Measurements from ENCODE around the gene SEC11C. TPM values are rescaled to one million over a fixed set of nuclear protein-coding genes. Genes with fewer than 3 reads are reported as not detected.
A peak's percentile ranks its signal among the peaks of the same experiment; 100 is the strongest.
"Not testable (repeated sequence)": the region's sequence is repeated elsewhere in the genome, so short reads cannot be mapped to it uniquely, and the experiment has no call there.

Gene SEC11C
- total RNA-seq, 1 donor: 24.6 TPM

DNA sequence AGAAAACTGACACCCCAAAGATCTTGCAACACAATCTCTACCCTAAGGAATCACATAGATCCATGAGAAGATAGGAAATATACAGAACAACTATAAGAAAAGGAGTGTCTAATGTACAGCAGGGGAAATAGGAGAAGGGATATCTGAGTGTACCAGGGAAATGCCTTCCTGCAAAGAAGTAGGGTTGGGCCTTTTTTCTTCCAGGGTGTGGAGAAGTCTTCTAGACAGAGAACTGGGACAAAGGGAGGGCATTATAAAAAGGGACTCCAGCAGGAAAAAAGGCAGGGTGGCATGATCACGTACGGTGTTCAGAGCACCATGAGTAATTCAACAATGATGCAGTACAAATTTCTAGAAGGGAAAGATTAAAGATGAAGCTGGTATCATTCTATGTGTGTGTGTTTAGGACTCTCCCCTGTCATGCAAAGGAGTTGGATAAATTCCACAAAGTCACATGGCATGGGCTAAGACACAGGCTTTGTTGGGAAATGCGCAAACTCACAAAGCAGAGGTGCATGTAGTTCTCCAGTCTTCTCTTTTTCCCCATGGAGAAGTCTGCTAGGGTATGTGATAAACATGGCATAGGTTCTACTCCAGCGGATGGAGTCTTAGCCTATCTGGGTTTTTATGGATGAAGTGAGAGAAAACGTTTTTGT, 6.7 kb upstream of the SEC11C start:
- no peak overlapping the region for H3K4me3 ChIP-seq (ENCODE audit: low read depth, low read length)
- DNase-seq (ENCODE audit: low read depth): no peak
- TF ChIP-seq, protein P1, sequence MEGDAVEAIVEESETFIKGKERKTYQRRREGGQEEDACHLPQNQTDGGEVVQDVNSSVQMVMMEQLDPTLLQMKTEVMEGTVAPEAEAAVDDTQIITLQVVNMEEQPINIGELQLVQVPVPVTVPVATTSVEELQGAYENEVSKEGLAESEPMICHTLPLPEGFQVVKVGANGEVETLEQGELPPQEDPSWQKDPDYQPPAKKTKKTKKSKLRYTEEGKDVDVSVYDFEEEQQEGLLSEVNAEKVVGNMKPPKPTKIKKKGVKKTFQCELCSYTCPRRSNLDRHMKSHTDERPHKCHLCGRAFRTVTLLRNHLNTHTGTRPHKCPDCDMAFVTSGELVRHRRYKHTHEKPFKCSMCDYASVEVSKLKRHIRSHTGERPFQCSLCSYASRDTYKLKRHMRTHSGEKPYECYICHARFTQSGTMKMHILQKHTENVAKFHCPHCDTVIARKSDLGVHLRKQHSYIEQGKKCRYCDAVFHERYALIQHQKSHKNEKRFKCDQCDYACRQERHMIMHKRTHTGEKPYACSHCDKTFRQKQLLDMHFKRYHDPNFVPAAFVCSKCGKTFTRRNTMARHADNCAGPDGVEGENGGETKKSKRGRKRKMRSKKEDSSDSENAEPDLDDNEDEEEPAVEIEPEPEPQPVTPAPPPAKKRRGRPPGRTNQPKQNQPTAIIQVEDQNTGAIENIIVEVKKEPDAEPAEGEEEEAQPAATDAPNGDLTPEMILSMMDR (IDR thresholded peaks at IDR 0.05; ENCODE audit: insufficient read depth, low read depth, low read length): no peak

DNA sequence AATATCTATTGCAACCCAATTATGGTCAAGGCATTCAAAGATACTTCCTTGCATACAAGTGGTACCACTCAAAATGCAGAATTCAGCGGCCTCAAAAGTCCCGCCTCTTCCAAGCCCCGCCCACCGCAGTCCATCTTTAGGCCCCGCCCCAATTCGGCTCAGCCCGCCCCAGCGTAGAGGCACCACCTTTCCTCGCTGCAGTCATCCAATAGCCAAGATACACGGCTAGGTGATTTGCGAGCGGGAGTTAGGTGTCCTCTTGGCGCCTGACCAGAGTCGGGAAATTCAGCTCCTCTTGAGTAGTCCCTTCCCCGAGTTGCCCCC, 431 bp upstream of the SEC11C start:
- TF ChIP-seq, protein P1 (IDR thresholded peaks at IDR 0.05; ENCODE audit: insufficient read depth, low read depth, low read length): no peak
- DNase-seq (ENCODE audit: low read depth): peak; percentile 77

DNA sequence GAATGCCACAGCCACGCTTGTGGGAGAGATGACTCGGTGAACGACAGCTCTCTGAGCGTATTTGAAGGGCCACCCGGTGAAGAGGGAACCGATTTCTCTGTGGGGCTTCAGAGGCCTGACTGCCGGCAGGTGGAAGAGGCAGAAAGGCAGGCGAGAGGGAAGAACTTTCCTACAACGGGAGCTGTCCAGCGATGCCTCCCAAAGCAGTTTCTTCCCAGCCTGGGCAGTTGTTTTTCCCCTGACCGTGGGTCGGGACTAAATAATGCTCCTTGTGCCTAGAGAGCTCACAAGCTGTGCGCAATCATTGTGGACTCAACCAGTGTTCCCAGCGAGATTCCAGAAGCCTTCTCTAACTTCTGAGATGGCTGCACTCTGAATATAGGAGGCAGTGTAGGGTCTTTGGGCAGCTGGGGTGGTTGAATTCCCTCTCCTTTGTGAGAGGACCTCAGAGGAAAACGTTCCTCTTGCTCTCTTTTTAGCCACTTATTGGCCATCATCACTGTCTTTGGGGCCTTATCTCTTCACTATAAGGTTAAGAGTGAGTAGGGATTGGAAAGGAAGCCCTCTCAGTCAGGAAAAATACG, 710 bp downstream of the SEC11C start:
- DNase-seq (ENCODE audit: low read depth): peak; percentile 42
- TF ChIP-seq, protein P1 (IDR thresholded peaks at IDR 0.05; ENCODE audit: insufficient read depth, low read depth, low read length): no peak
- peak overlapping the region; percentile 90 for H3K4me3 ChIP-seq (ENCODE audit: low read depth, low read length)

More for the DNA sequence above, 431 bp upstream of the SEC11C start:
- H3K4me3 ChIP-seq (ENCODE audit: low read depth, low read length): peak overlapping the region; percentile 90

DNA sequence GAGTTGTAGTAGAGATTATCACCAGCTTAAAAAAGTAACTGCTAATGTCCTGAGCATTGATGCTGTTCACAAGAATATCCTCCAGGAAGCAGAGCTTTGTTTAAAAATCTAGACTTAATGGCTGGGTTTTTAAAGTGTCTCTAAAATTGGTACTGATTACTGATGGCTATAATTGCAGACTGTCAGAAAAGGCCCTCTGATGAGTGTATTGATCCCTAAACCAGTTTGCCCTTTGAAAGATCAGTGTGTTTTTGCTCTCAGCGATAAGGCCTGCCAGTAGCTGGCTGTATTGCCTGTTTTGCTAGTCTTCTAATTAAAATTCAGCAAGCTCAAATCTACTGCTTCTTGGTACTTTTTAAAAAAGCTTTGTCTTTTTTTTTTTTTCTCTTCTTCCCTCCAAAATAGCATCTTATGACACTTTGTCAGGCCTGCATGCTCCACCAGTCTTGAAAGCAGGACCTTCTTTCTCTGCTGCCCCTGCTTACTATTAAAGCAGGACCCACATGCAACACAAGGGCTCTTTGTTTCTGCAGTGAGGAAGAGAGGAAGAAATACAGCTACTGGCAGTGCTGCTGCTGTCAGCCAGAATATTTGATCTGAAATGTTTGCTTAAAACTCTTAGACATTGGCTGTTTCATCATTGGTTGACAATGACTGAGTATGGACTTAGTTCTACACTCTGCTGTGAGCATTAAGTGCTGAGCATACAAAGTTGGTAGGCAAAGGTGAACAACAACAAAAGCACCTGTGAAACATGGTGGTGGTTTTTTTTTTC, 1.8 kb downstream of the SEC11C start:
- DNase-seq (ENCODE audit: low read depth): no peak
- TF ChIP-seq, protein P1 (IDR thresholded peaks at IDR 0.05; ENCODE audit: insufficient read depth, low read depth, low read length): no peak
- no peak overlapping the region for H3K4me3 ChIP-seq (ENCODE audit: low read depth, low read length)

DNA sequence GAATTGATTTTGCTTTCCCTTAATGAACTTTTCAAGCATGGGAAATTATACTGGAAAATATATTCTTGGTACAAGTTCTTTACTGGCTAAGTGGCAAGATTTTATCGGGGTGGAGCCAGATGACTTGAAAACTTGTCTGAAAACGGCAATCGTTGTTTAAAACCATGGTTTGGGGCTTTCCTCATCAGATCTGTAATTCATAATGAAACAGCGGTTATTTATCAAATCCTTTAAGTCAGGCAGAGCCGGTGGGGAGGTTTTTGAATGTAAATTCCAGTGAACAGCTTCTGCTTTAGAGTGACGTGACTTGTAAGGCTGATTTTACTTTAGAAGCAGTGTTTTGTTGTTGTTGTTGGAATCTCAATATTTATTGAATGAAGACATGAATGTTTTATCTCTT, 2.6 kb downstream of the SEC11C start:
- no peak for DNase-seq (ENCODE audit: low read depth)
- no peak overlapping the region for H3K4me3 ChIP-seq (ENCODE audit: low read depth, low read length)
- TF ChIP-seq, protein P1 (IDR thresholded peaks at IDR 0.05; ENCODE audit: insufficient read depth, low read depth, low read length): no peak

DNA sequence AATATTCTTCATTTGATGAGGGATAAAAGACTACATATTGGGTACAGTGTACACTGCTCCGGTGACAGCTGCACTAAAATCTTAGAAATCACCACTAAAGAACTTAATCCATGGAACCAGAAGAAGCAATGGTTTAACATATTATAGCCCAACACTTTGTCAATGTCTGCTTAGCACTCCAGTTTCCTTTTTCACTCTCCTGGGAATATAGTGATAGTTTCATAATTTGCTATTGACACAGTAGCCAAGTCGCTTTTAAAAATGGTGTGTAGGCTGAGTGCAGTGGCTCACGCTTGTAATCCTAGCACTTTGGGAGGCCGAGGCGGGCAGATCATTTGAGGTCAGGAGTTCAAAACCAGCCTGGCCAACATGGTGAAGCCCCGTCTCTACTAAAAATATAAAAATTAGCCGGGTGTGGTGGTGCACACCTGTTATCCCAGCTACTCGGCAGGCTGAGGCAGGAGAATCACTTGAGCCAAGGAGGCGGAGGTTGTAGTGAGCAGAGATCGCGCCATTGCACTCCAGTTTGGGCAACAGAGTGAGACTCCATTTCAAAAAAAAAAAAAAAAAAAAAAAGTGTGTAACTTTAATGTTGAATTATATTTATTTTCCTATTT, 3.2 kb downstream of the SEC11C start:
- DNase-seq (ENCODE audit: low read depth); H3K4me3 ChIP-seq (ENCODE audit: low read depth, low read length): not testable (repeated sequence)

DNA sequence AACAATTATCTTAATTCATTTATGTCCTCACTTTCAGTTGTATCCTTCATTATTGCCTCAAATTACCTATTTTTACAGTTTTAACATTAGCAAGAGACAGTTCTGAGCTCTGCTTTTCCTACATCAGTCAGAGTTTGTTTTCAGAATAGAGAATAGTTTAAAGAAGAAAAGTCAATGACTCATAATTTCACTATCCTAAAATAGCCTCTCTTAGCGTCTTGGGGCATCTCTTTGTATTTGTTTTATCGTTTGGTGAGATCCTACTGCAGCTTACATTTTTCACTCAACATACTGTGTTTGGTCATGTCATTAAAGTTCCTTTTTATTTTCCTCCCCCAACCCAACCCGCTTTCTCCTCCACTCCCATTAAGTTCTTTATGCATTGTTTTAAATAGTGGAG, 3.8 kb downstream of the SEC11C start:
- DNase-seq (ENCODE audit: low read depth): peak; percentile 50
- TF ChIP-seq, protein P1 (IDR thresholded peaks at IDR 0.05; ENCODE audit: insufficient read depth, low read depth, low read length): no peak
- no peak overlapping the region for H3K4me3 ChIP-seq (ENCODE audit: low read depth, low read length)

Data from fibroblast of villous mesenchyme (primary cell).